HG02763 (cell line): ENCODE results near the gene PGS1.

Experiments used
- ATAC-seq: cut with Tn5 transposase; IDR thresholded peaks from one replicate; pipeline ENCODE4 v1.9.1; 2021; ENCODE audit warnings: mild to moderate bottlenecking, moderate library complexity; ENCODE audit not compliant: unreplicated experiment

Gene PGS1

GRCh38 chr17:78362232-78362631, 16.2 kb upstream of the PGS1 start:
- ATAC-seq = no peak

DNA sequence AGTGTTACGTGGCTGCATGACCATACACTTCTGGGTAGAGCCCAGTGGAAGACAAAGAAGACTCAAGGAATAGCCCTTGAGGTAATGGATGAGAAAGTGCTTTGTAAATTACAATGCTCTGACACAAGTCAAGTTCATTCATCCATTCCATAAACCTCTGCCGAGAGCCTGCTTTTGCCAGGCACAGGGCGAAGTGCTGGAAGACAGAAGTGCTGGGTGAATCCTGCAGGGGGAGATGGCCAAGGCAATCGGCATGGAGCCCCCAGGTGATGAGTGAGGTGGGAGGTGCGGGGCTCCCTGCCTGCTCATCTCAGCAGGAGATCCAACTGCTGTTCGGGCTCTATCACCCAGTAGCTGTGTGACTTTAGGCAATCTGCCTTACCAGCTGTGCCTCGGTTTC, 15.8 kb upstream of the PGS1 start:
- no peak for ATAC-seq

DNA sequence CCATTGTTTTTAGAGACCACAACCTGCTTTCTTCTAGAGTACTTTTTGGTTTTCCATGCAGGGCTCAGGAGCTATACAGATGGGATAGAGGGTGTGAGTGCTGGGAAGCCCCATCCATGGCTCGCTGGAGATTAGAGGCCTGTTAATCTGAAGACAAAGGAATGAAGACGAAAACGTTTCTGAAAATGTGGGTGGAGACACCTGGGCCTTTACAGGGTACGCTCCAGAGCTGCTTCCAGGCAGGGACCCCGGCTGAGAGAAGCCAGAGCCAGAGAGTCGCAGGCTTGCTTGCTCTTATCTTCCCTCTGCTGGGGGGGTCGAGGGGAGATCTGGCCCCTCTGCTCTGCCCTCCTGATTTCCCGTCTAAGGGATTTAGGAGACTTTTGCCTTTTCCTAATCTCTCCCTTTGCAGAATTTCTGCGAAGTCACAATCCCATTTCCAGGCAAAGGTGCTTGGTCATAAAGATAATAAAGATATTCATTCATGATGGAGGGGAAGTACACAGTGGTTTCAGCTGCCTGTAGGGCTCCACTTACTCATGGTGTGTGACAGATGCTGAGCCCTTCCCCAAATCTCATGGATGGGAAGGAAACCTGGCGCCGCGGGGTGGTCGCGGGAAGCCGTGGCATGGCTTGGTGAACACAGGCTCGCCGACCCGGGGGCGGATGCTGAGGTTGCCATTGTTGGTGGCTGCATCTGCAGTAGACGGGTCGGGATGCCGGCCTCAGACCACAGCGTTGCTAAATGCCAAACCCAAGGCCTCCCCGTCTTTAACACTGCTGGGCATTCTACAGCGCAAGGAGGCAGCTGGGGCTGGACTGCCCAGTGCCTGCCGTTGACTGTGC, 13.8 kb upstream of the PGS1 start:
- ATAC-seq = no peak

DNA sequence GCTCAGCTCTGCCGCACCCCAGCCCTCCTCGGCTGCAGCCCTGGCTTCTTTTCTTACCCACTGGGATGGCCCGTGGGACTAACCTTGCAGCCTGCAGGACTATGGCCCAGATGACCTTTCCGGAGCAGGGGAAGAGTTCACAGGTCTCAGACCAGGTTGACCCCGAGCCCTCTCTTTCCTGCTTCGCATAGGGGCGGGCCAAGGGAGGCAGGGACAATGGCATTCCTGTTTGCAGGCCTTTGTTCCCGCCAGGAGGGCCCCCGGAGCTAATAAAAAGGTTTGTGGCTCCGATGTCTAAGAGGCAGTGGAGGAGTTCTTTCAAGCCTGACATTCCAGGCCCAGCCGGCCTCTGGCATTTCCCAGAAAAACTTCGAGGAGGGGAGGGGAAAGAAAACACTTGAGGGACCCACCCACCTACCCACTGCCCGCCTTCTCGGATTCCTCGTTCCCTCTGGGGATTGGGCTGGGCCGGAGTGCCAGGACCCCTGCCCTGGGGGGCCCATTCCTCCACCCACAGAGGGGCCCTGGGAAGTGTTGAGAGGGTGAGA, 12.8 kb upstream of the PGS1 start:
- ATAC-seq = no peak

- ATAC-seq = no peak
Measured at GRCh38 chr17:78366109-78366848, 12.2 kb upstream of the PGS1 start.

DNA sequence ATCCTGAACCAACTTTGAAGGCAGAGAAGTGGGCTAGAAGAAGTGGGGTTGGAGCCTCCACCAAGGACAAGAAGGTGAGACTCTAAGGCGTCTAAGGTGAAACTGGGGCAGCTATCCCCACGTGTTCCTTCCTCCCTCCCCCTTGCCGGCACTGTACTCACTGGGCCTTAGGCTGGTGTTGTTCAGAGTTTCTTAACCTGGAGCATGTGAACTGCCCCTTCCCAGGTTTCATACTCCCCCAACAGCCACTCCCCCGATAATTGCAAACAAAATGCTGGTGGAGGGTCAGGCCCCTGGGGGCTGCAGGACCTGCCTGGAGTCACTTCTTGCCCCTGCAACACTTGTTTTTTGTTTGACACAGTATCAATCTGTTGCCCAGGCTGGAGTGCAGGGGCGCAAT, 11.3 kb upstream of the PGS1 start:
- ATAC-seq = no peak

DNA sequence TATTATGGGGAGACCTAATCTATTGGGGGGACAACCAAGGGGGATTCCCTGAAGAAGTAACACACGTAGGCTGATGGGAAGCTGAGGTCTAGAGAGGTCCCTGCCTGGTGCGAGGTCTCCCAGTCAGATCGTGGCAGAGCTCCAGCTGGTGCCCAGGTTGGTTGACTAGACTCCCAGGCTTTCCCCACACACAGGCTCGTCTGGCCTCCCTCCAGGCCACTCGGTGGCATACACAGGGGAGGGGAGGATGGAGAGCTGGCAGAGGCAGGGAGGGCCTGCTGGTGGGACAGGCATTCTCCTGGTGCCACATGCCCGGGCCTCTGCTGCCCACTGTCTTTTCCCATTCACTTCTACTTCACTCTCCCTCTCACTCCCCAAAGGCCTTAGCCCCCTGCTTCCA, 10.1 kb upstream of the PGS1 start:
- no peak for ATAC-seq

DNA sequence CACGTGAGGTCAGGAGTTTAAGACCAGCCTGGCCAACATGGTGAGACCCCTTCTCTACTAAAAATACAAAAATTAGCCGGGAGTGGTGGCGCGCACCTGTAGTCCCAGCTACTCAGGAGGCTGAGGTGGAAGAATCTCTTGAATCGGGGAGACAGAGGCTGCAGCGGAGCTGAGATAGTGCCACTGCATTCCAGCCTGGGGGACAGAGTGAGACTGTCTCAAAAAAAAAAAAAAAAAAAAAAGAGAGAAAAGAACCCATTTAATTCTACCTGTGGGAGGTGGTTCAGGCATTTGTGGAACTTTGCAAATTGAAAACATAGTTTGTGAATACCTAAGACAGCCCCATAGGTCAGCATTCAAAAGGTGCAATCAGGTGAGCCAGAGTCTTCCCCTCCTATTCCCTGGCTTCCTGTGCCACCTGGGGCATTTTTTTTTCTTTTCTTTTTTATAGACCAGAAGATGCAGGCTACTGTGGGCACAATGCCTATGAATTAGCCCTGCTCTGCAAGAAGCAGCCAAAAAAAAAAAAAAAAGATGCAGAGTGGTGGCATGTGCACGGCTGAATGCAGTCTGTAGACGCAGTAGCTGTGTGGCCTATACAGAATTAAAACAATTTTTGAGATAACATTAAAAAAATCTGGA, 9.5 kb upstream of the PGS1 start:
- no peak for ATAC-seq

GRCh38 chr17:78369791-78370381, 8.6 kb upstream of the PGS1 start:
- no peak for ATAC-seq

GRCh38 chr17:78371056-78371455, 7.4 kb upstream of the PGS1 start:
- no peak for ATAC-seq

DNA sequence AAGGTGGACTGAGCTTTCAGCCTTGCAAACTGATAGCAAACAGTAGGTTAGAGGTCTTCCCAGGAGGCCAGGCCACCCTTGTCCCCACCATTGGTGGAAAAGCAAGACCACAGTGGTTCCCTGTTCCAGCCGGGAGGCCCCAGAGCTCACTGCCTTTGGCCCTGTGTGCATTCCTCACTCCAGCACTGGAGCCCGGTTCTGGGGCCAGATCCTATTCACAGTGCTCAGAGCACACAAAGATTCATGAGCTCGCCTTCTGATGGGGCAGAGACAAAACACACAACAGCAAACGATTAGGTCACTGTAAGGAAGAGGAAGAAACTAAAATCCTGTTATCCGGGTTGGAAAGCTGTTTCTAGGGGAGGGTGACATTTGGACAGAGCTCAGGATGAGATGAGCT, 5.6 kb upstream of the PGS1 start:
- ATAC-seq = no peak

GRCh38 chr17:78374189-78374588, 4.3 kb upstream of the PGS1 start:
- ATAC-seq = no peak

- no peak for ATAC-seq
Measured at GRCh38 chr17:78374631-78375274, 3.7 kb upstream of the PGS1 start.

DNA sequence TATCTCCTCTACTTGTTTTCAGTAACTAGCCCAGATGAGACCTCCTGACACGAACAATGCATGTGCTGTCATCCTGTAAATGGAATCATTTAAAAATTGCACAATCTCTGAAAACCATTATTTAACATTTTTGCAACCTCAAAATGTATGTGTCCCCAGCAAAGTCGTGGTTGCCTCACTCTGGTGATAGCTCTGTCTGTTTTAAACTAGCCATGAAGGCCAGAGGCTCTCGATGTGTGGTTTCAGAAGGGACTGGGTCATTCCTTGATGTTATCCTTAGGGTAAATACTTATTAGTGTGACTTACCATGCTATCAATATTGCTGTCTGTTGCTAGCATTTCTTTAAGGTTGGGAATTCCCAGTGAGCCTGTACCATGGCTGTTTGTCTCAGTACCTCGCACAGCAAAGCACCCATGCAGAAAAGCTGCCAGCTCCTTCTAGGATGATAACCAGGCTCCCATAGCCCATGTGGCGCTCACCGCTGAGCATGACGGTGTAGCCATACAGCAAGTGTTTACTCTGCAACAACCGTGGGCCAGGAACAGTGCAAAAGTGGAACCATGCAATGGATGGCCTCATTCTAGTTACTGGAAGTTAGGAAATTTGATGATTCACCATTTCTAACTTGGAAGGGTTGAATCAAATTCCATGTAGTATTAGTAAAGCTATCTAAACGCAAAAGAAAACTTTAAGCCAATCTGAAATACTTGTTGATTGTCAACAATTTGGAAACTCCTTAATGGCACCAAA, 2.9 kb upstream of the PGS1 start:
- ATAC-seq = no peak

DNA sequence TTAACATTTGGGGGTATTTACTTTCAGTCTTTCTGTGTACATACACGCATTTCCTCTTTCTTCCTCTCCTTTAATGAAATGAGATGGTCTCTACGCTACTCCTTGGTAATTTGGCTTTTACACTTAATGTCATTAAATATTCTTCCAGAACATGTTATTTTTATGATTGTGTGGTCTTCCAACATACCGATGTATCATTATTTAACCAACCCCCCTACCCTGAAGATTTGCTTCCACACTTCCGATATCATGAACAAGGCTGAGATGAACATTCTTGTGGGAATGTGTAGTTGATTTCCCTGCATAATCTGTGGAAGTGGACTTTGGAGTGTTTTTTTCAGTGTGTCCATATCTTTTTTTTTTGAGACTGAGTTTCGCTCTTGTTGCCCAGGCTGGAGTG, 2.3 kb upstream of the PGS1 start:
- no peak for ATAC-seq

GRCh38 chr17:78377858-78378224, 608 bp upstream of the PGS1 start:
- no peak for ATAC-seq

DNA sequence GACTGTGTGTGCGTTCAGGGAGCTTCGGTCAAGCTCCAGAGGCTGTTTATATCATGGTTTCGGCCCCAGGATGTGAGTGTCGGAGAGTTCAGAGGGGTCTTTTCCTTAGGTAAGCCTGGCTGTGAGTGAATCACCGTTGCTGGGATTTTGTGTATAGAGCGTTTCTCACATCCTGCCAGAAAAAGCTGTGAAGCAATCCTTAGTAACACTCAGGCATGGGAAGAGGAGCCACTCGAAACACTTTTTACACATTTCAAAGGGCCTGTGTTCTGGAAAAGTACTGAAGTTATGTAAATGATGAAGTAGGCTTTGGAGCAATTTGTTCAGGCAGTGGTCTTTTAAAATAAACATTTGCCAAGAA, 662 bp downstream of the PGS1 start:
- no peak for ATAC-seq

DNA sequence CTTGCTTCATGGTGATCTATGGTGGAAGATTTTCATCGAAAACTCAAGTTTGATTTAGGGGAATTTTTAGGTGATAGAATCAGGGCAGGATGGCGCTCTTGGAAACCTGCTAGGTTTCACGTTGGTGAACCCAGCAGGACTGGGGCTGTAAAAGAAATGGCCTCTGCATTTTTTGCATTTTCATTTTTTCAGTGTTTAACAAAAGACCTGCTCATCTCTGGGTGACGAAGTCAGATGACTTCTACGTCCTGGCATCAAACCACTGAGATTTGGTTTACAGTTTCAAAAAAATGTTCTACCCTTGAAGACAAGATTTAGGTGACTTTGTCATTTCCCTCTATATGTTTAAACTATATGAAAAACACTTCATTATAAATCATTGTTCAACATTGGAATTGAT, 1.9 kb downstream of the PGS1 start:
- no peak for ATAC-seq

DNA sequence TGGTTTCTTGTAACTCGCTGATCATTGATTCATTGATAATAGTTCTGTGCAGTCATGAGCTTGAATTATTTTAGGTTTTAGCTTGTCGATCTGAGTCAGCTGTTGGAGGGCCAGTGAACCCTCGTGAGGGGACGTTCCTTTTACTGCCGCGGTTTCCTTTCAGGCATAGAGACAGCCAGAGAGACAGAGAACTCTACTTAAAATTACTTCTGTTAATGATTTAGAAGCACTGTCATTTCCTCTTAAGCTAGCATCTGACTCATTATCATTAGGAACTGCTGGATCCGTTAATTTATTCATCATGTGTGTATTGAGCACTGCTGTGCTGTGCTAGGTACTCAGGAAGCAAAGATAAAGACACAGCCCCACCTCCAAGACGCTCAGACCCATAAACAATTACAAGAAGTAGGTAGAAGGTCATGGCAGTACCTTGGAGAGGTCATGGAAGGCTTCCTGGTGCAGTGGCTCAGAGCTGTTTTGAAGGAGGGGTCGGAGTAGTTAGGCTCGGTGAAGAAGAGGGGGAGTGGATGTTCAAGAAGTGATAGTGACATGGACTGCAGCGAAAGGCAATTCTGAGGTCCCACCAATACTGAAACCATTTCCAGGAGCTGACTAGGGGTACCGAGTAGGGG, 3.3 kb downstream of the PGS1 start:
- ATAC-seq = no peak
